BLaER1 (cell line): ENCODE data around the gene KIAA0232.
"Not testable (repeated sequence)": the region's sequence is repeated elsewhere in the genome, so short reads cannot be mapped to it uniquely, and the experiment has no call there.

Experiments
- H3K27ac ChIP-seq: shearing (Covaris generic); formaldehyde crosslinking; 2 replicates; pipeline ENCODE4 v1.8.1; 2022
- H3K27me3 ChIP-seq: shearing (Covaris generic); formaldehyde crosslinking; 2 replicates; pipeline ENCODE4 v1.8.1; 2022
- H3K36me3 ChIP-seq: shearing (Covaris generic); formaldehyde crosslinking; 2 replicates; pipeline ENCODE4 v1.8.1; 2022
- H3K4me1 ChIP-seq: shearing (Covaris generic); formaldehyde crosslinking; 2 replicates; pipeline ENCODE4 v1.8.1; 2022
- H3K4me2 ChIP-seq: shearing (Covaris generic); formaldehyde crosslinking; 2 replicates; pipeline ENCODE4 v1.8.1; 2022
- H3K4me3 ChIP-seq: shearing (Covaris generic); formaldehyde crosslinking; 2 replicates; pipeline ENCODE4 v1.8.1; 2022
- H3K9ac ChIP-seq: shearing (Covaris generic); formaldehyde crosslinking; 2 replicates; pipeline ENCODE4 v1.8.1; 2022
- H3K9me3 ChIP-seq: shearing (Covaris generic); formaldehyde crosslinking; 2 replicates; pipeline ENCODE4 v1.8.1; 2022
- H4K20me1 ChIP-seq: shearing (Covaris generic); formaldehyde crosslinking; 2 replicates; pipeline ENCODE4 v1.8.1; 2022
- Cebpa-rat ChIP-seq: shearing (Covaris generic); IDR thresholded peaks from 2 replicates; pipeline ENCODE4 v1.8.1; 2022

Gene KIAA0232

GRCh38 chr4:6754481-6755087, 27.9 kb upstream of the KIAA0232 start:
- Histone ChIP-seq H3K9ac (no peak overlapping the region), H3K27me3 (no peaks in the 10 kb centered on the region), H3K4me2 (no peak overlapping the region), H3K36me3 (no peaks in the 10 kb centered on the region), H3K9me3 (no peaks in the 10 kb centered on the region), H3K27ac (no peak overlapping the region), H3K4me3 (no peak overlapping the region), H4K20me1 (no peaks in the 10 kb centered on the region), H3K4me1 (peaks cover 28% of the 10 kb centered on the region)
- TF ChIP-seq Cebpa-rat: no peak

GRCh38 chr4:6755088-6755753, 27.3 kb upstream of the KIAA0232 start:
- Histone ChIP-seq H3K27me3 (no peaks in the 10 kb centered on the region), H3K27ac (no peak overlapping the region), H3K4me1 (peaks cover 24% of the 10 kb centered on the region), H3K9ac (no peak overlapping the region), H3K4me3 (no peak overlapping the region), H4K20me1 (no peaks in the 10 kb centered on the region), H3K9me3 (no peaks in the 10 kb centered on the region), H3K4me2 (no peak overlapping the region), H3K36me3 (no peaks in the 10 kb centered on the region)
- TF ChIP-seq Cebpa-rat: no peak

- H3K4me2 ChIP-seq, H3K36me3 ChIP-seq, H3K9ac ChIP-seq, H3K9me3 ChIP-seq, H4K20me1 ChIP-seq, H3K27me3 ChIP-seq, H3K4me3 ChIP-seq, H3K27ac ChIP-seq: not testable (repeated sequence)
- H3K4me1 ChIP-seq: peaks cover 13% of the 10 kb centered on the region
These were observed 26.2 kb upstream of the KIAA0232 start for GRCh38 chr4:6756345-6756744.

GRCh38 chr4:6758728-6759127, 23.8 kb upstream of the KIAA0232 start:
- Histone ChIP-seq H3K4me2 (no peak overlapping the region), H3K36me3 (no peaks in the 10 kb centered on the region), H4K20me1 (no peaks in the 10 kb centered on the region), H3K27ac (no peak overlapping the region), H3K27me3 (no peaks in the 10 kb centered on the region), H3K9ac (no peak overlapping the region), H3K4me1 (peaks cover 14% of the 10 kb centered on the region; the same call in 1 of the 2 replicates), H3K4me3 (no peak overlapping the region), H3K9me3 (no peaks in the 10 kb centered on the region)
- no peak for TF ChIP-seq Cebpa-rat

GRCh38 chr4:6760865-6761264, 21.7 kb upstream of the KIAA0232 start:
- H4K20me1 ChIP-seq: no peaks in the 10 kb centered on the region
- no peaks in the 10 kb centered on the region for H3K27me3 ChIP-seq
- no peak overlapping the region for H3K27ac ChIP-seq
- no peak overlapping the region for H3K9ac ChIP-seq
- no peak overlapping the region for H3K4me2 ChIP-seq
- no peaks in the 10 kb centered on the region for H3K36me3 ChIP-seq
- peaks cover 15% of the 10 kb centered on the region; the same call in 1 of the 2 replicates for H3K4me1 ChIP-seq
- TF ChIP-seq Cebpa-rat: no peak
- no peak overlapping the region for H3K4me3 ChIP-seq
- no peaks in the 10 kb centered on the region for H3K9me3 ChIP-seq

- Histone ChIP-seq H3K4me2 (no peak overlapping the region), H3K27ac (no peak overlapping the region), H3K27me3 (no peaks in the 10 kb centered on the region), H3K4me3 (no peak overlapping the region), H3K9ac (no peak overlapping the region), H4K20me1 (no peaks in the 10 kb centered on the region), H3K9me3 (no peaks in the 10 kb centered on the region), H3K36me3 (no peaks in the 10 kb centered on the region), H3K4me1 (peaks cover 15% of the 10 kb centered on the region; the same call in 1 of the 2 replicates)
- no peak for TF ChIP-seq Cebpa-rat
These were observed 20.6 kb upstream of the KIAA0232 start for GRCh38 chr4:6761649-6762615.

- Histone ChIP-seq H3K4me2 (no peak overlapping the region), H4K20me1 (no peaks in the 10 kb centered on the region), H3K4me1 (peaks cover 27% of the 10 kb centered on the region), H3K27ac (no peak overlapping the region), H3K27me3 (no peaks in the 10 kb centered on the region), H3K36me3 (no peaks in the 10 kb centered on the region), H3K9ac (no peak overlapping the region), H3K9me3 (no peaks in the 10 kb centered on the region), H3K4me3 (no peak overlapping the region)
- no peak for TF ChIP-seq Cebpa-rat
These were observed 19.1 kb upstream of the KIAA0232 start for GRCh38 chr4:6763330-6763851.

- Histone ChIP-seq H3K9me3 (no peaks in the 10 kb centered on the region), H3K4me1 (peaks cover 40% of the 10 kb centered on the region), H3K36me3 (no peaks in the 10 kb centered on the region), H3K27me3 (no peaks in the 10 kb centered on the region), H3K27ac (no peak overlapping the region), H4K20me1 (no peaks in the 10 kb centered on the region), H3K9ac (no peak overlapping the region), H3K4me3 (no peak overlapping the region), H3K4me2 (no peak overlapping the region)
- no peak for TF ChIP-seq Cebpa-rat
These were observed 17.4 kb upstream of the KIAA0232 start for GRCh38 chr4:6764976-6765620.

GRCh38 chr4:6765703-6766102, 16.8 kb upstream of the KIAA0232 start:
- Histone ChIP-seq H4K20me1 (no peaks in the 10 kb centered on the region), H3K27ac (no peak overlapping the region), H3K9me3 (no peaks in the 10 kb centered on the region), H3K36me3 (no peaks in the 10 kb centered on the region), H3K27me3 (no peaks in the 10 kb centered on the region), H3K4me3 (no peak overlapping the region), H3K4me1 (peaks cover 40% of the 10 kb centered on the region), H3K4me2 (no peak overlapping the region), H3K9ac (no peak overlapping the region)
- no peak for TF ChIP-seq Cebpa-rat
